HG02588 (cell line): Measurements from ENCODE around the gene CENPX.

Experiments used
- ATAC-seq: cut with Tn5 transposase; IDR thresholded peaks from one replicate; pipeline ENCODE4 v1.9.1; 2021; ENCODE audit warnings: mild to moderate bottlenecking, moderate library complexity; ENCODE audit not compliant: unreplicated experiment

Gene CENPX

DNA sequence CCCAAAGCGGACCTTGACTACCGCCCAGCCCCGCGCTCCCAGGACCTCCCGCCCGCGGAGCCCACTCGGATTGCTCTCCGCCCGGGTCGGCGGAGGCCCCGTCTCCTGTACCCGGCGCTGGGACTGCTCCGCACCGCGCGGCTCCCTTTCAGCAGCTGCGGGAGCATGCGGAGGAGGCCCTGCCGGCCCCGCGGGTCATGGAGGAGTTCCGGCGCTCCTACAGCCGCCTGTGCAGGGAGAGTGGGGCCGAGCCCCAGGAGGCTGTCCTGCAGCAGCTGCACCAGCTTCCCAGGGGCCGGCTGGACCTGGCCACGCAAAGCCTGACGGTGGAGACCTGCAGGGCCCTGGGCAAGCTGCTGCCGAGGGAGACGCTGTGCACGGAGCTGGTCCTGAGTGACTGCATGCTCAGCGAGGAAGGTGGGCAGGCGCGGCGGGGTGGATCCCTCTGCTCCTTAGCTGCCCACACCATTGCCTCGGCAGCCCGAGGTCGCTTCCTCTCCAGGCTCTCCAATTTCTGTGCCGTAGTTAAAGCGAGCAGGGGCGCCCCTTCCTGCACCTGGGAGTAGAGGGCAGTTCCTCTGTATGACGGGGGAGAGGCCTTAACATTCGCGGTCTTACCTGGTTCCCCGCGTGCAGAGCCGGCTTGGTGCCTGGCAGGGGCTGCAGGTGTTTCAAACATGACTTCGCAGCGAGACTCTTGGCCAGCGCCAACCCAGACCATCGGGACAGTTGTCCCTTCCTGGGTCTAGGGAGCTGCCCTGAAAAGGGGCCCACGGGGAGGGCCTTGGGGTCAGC is 966 bp upstream of the CENPX start:
- peak; percentile 4 for ATAC-seq

DNA sequence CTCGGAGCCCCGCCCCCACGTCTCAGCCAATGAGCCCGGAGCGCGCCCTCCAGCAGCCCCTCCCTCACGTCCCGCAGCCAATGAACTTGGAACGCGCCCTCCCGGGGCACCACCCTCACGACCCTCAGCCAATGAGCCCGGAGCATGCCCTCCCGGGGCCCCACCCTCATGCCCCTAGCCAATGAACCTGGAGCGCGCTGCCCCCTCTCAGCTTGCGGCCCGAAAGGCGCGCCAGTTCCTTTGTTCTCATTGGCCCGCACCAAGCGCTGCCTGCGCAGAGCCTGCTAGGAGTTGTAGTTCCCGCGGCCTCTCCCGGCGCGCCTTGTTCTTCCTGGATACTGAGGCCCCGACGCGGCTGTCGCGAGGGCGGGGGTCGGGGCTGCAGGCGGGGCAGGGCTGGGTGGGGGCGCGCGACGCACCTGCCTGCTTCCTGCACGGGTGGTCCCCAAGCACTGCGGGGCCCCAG is 336 bp upstream of the CENPX start, which contains the start of gene LRRC45:
Gene LRRC45 (plus strand): TSS at position 325 of the 466 bp plus-strand sequence. CDS start 339 bp downstream, outside the sequence.
- ATAC-seq = peak; percentile 82

DNA sequence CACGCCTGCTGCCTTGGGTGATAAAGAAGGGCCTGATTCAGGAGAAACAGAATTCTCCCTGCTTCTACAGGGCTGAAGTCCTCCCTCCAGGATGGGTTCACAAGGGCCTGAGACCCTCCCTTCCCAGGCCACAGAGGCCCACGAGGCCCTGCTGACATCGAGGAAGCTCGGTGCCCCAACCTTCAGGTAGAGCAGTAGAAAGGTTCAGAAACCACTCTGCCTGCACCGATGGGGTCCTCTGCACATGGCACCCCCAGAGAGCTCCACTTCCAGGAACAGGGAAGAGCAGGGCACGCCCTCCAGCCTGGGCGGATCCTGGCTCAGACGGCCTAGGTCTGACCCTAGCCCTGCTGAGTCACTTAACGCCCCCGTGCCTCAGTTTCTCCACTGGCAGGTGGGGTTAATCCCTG is 773 bp downstream of the CENPX start:
- no peak for ATAC-seq

DNA sequence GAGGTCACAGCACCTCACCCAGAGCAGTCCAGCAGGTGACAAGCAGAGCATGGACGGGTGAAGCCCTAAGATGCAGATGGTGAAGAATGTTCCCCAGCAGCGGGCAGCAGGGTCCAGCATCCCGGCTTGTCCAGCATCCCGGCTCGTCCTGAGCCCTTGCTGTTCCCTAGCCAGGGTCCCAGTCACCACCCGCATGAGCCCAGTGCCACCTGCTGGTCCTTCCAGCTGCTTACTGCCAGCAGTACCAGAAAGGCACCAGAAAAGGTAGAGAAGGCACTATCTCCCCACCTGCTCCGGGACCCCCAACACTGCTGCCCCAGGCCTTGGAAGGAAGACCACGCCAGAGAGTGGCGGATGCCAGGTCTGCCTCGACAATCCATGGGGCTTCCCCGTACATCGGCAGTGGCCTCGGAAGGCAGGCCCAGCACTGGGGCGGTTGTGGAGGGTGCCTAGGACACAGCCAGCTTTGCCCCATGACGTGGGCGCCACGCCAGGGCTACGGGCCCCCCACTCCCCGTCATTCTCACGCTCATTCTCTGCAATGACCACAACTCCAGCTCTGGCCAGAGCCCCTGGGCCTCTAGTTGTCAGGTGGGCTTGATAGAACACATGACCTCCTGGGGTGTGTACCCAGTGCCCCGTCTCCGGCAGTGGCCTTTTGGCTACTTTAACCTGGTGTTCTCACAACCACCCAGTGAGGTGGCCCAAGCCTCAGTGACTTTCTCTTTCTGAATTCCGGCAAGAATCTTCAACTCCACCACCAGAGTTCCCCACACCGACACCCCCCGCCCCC is 1.4 kb downstream of the CENPX start:
- no peak for ATAC-seq

DNA sequence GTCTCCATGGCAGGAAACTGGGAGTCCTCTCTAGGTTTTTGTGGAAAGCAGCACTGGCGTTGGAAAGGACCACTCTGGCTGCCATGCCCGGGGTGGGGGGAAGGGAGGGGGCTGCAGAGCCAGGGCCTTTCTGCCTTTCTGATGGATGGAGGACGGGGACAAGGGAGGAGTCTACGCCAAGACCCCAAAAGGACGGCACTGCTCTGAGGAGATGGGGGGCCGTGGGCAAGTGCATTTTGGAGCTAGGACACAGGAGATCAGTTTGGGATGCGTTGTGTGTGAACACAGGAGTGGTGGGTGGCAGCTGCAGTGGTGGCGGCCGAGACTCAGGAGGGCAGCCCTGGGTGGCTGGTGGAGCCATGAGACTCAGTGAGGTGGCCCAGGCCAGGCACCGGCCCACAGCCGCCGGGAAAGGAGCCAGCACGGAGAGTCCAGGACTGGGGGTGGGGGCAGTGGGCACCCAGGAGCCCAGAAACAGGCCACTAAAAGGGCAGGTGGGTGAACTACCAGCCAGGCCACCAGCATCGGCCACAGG is 2.0 kb downstream of the CENPX start:
- ATAC-seq = no peak

DNA sequence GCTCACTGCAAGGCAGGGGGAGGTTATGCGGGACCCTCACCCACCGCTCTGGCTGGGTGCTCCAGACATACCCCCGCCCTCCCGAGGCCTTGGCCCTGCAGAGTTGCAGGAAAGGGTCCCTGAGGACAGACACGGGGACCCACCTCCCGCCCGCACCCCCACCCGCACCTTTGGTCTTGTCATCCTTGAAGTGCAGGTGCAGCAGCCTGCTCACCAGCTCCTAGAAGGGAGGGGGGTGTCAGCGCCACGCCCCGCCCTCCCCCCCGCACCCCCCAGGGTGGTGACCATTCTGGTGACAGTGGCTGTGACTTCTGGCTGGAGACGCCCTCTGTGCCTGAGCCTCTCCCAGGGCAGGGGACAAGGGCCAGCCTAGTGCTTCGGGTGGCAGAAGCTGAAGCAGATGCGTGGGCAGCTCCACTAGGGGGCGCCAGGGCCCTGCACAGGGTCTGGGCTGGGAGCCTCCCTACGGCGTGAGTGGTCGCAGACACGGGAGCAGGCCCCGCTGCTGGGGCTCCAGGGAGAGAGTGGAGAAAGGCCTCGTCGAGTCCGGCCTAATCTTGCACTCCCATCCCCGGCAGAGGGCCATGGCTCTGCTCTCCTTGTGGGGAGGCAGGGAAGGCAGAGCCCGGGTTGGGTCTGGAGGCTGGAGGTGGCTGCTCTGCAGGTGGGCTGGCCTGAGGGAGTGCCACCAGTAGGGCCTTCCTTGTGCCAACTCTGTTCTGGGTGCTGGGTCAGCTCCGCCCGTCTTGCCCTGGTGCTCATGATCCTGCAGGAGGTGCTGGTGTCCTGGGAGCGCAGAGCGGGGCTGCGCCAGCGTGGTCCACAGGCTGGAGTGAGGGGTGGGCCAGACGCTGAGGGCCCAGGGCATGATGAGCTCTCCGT is 2.7 kb downstream of the CENPX start:
- ATAC-seq = no peak

DNA sequence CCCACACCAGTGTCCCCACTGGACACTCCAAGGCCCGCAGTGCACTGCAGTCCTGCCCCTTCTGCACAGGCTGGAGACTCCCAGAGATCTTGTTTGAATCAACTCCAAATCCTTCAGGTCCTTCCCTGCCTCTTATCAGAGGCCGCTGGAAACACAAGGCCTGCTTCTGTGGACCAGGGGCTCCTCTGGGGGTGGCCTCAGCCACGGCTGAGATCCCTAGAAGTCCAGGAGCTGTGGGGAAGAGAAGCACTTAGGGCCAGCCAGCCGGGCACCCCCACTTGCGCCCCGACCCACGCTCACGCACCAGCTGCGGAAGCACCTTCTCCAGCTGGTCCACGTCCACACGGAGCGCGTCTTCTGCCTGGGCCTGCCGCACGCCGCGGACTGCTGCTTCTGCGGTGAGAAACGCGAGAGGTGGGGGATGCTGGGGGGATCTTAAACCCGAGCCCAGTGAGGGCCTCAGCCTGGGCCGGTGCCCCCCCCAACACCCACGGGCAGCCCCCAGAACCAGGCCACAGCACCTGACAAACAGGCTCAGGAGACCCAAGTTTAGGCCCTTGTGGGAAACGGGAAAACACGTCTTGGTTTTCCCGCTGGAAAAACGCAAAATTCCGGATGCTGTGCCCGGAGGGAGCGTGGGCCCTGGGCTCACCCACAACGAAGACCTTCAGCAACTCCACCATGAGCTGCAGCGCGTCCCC is 3.5 kb downstream of the CENPX start:
- ATAC-seq = no peak

DNA sequence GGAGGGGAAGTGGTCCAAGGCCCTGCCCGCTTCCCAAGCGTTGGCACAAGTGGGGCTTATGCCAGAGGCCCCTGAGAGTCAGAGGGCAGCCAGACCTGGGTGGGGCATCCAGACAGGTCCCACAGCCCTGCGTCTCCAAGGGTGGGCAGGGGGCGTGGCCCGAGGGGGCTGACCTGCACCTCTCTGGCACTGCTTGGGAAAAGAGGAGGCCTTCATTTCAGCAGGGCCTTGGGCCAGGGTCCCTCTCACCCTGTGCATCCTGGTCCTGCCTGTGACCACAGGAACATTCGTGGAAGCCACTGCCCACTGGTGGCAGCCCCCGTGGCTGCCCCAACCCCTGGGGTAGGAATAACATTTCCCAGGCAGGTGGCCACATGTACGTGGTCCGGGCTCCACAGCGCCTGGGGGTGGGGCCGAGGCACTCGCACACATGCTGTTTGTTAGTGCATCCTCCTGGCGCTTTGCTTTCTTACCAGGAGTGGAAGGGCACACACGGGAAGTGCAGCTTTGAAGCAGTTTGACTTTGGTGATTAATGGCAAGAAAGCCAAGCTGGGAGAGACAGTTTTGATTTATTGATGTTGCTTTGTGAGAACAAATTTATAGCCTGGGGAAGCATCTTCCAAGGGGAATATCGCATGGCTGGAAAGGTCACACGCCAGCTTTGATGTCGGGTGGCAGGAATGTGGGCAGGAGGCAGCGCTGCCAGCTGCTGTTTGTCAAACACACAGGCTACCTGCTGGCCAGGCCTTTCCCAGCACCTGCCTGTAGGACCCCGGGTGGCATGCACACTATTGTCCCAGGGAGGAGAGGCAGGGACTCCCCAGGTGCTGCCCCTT is 4.3 kb downstream of the CENPX start:
- ATAC-seq = no peak

DNA sequence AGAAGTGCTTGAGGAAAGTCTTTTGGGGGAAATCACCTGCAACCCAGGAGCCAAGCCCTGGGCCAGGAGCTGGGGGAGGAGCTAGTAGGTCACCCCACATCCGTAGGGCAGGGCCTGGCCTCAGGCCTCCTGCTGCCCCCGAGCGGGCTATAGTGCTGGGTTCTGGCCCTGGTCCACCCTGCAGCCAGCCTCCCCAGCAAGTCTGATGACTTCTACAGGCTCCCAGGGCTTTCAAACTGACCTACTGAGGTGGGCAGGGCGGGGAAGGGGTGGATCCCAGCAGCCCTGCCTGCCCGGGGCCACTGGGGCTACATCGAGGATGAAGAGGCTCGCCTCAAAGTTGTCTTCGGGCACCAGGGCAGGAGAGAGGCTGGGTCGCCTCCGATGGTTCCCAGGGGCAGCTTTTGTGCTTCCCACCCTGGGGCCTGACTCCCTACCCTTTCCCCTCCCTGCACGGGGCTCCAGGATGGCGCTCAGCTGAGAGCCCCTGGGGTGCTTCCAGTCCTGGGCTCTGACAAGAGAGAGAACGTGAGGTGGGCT is 5.0 kb downstream of the CENPX start:
- ATAC-seq = no peak

DNA sequence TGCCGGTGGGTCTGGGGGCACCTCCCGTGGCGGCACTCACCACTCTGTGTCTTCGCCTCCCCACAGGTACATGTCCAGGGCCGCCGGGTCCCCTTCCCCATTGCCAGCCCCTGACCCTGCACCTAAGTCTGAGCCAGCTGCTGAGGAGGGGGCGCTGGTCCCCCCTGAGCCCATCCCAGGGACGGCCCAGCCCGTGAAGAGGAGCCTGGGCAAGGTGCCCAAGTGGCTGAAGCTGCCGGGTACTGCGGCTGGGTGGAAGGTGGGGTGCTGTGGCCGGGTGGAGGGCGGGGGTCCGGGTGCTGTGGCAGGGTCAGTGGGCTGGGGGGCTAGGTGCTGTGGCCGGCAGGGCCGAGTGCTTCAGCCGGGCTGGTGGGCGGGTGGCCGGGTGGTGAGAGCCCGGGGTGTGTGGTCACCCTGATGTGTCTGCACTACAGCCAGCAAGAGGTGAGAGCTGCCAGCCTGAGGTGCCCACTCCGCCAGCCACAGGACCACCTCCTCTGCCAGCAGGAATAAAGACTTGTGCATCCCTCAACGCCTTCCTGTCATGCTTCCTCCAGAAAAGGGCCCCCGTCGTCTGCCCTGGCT is 5.7 kb downstream of the CENPX start:
- ATAC-seq = no peak

DNA sequence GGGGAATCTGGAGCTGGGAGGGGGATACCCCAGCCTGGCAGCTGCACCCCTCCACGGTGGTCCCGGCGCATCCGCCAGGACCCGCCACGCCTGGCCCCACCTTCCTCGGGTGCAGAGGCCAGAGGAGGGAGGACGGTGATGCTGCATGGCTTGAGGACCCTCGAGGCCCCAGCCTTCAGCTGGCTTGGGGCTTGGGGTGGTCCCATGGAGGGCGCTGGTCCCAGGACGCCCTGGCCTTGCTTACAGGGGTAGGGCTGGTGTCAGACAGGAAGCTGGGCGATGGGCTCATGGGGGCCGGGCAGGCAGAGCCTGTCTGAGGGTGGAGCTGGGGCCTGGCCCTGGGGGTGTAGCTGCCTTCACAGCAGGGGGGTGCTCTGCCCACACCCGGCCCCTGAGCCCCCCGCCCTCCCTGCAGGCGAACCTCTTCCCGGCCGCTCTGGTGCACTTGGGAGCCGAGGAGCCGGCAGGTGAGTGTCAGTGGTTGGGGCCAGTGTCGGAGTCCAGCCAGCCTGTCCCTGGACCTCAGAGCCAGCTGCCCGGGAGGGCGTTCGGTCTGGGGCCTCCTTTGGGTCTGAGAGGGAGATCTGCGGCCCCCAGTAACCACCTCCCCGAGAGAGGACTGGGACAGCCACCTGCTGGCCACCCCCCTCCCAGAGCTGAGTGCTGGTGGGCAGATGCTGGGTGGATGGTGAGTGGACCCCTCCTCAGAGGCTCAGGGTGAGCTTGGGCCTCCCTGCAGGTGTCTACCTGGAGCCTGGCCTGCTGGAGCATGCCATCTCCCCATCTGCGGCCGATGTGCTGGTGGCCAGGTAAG is 6.4 kb downstream of the CENPX start:
- ATAC-seq = no peak

DNA sequence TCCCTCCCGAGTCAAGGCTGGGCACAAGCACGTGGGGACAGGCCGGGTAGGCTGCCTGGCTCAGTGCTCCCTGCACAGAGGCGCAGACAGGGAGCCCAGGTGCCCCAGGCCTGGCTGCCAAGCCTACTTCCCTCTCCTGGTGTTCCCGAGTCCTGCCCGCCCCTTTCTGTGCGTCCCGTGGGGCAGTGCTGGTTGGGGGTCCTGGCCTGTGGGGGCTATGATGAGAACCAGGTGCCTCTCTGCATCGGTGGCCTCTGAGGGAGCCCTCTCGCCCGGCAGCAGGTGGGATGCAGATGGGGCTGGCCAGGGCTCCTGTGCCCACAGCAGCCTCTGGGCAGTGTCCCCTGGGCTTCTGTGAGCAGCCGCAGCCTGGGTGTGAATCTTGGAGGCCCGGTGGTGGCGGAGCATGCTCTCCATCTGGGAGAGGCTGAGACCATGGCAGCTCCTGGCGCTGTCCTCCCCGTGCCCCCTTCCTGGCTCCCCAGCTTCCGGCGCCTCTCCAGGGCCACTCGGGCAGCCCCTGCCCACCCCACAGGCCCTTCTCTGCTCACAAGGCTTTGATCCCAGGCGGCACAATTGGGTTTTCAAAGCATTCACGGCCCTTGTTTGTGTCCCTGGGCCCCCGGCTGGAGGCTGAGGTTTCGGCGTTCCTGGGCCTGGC is 7.2 kb downstream of the CENPX start:
- no peak for ATAC-seq

DNA sequence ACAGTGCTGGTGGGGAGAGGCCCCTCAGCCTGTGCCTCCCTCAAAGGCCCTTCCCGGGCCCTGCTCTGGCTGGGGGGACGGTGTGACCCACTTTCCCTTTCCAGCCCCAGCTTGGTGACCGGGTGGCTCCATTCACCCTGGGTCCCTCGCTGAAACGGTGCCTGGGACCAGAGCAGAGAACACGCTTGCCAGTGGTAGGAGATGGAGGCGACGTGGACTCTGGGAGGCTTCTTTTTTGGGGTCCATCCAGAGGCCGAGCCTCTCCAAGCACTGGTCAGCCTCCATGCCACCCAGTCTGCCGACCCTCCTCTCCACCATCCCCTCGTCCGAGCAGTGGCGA is 7.7 kb downstream of the CENPX start:
- ATAC-seq = no peak

DNA sequence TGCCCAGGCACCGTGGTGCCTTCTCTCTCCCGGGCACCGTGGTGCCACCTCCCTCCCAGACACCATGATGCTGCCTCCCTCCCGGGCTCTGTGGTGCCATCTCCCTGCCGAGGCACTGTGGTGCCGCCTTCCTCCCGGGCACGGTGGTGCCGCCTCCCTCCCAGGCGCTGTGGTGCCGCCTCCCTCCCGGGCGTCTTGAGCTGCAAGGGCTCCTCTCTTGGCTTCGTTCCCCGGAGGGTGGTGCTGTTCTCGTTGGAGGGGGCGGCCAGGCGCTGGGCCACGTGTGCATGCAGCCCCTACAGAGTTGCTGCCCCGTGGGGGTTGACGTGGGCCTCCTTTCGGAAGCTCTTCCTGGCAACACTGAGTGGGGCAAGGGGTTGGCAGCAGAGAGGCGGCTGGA is 8.2 kb downstream of the CENPX start:
- ATAC-seq = no peak

DNA sequence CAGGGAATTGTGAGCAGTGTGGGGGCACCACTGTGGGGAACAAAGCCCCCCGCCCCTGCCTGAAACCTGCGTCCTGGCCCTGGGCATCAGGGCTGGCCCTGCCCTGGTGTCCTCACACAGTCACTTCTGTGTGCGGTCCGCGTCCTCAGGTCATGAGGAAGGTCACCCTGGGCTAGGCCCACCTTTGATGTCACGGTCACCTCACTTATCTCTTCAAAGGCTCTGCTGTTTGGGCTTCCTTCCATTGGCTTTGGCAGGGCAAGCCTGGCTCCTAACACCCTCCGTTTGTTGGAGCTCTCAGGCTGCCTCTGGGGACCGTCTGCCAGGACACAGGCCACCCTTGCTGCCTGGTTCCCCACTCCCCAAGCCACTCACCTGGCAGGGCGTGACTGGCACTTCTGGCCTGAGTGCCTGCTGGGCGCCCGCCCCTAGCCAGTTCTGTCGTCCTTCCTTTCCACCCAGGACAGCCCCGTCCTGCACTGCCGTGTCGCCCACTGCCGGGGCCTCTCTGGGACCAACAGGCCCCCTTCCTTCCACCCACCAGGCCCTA is 8.8 kb downstream of the CENPX start:
- ATAC-seq = no peak

DNA sequence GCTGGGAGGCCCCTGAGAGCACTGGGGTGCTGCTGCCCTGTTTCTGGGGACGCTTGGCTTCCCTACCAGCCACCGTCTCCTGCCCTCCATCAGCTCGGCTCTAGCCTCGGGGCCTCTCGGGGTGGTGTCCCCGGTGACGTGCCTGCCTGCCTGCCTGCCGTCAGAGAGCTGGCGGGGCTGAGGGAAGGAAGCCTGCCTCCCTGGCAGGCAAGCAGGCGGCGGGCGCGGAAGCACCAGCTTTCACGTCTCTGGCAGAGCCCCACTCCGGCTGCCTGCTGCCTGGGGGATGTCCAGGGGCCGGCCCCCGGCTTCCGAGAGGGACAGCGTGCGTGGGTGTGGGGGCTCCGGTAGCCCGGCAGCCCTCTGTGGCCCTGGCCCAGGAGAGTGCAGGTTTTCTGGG is 9.3 kb downstream of the CENPX start:
- ATAC-seq = no peak

DNA sequence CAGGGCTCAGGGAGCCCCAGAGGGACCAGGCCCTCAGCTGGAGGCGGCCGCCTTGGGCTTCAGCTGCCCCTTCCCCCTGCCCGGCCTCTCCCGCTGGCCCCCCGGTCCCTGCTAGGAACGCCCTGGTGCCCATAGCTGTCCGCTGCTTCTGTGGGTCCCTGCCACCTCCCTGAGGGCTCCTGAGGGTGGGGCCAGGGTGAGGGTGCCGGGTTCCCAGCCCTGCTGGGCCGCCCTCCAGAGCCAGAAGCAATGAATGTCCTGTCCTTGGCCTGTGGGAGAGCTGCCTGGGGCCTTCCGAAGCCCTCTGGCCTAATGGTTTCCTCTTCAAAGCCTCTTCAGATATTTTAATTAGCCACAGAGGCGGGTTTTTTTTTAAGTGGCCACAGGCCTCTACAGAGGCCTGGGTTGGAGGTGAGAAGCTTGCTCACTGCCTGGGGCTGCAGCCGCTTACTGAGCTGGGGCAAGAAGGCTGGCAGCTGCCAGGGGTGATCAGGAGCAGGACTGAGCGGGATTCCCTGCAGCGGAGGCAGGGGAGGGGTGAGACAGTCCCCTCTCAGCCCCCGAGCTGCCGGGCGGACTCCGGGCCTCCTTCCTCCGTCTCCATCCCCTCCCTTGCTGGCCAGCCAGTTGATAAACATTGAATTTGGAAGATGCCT is 9.9 kb downstream of the CENPX start:
- ATAC-seq = no peak
